Coronary artery (tissue), 2 donors: ENCODE measurements around the gene TRIML2.

ENCODE experiments used
- DNase-seq: peaks from one replicate; pipeline ENCODE4 v3.0.0-alpha.2; 2017; ENCODE audit warnings: low spot score
- H3K27ac ChIP-seq, 2 donors: fragments of 200-600 bp; sonication (generic); one replicate each; pipeline ENCODE4 v1.5.1; 2016 to 2019
- H3K4me3 ChIP-seq: fragments of 200-600 bp; sonication (generic); 2 replicates; pipeline ENCODE4 v1.5.1; 2016; ENCODE audit warnings: mild to moderate bottlenecking, moderate library complexity
- CTCF ChIP-seq: fragments of 200-600 bp; sonication (generic); IDR thresholded peaks from one replicate; pipeline ENCODE4 v1.5.1; 2019; ENCODE audit warnings: antibody characterized with exemption

Gene TRIML2

DNA sequence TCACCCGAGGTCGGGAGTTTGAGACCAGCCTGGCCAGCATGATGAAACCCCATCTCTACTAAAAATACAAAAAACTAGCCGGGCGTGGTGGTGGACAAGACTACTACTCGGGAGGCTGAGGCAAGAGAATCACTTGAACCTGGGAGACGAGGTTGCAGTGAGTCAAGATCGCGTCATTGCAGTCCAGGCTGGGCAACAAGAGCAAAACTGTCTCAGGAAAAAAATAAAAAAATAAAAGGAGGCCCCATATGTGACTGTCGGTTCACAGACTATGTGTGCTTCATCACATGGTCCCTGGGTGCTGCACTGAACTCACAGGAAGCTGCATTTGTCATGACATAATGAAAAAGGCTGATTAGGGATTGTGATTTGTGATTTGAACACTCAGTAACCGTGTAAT, 36.2 kb upstream of the TRIML2 start:
- no peak for DNase-seq
- Histone ChIP-seq H3K4me3 (no peak overlapping the region), H3K27ac (no peak overlapping the region)
- TF ChIP-seq CTCF: no peak

- Histone ChIP-seq H3K4me3 (no peak overlapping the region), H3K27ac (no peak overlapping the region)
- no peak for DNase-seq
- TF ChIP-seq CTCF: no peak
Observed at GRCh38 chr4:188143731-188144130, 34.3 kb upstream of the TRIML2 start.

GRCh38 chr4:188139671-188140070, 30.3 kb upstream of the TRIML2 start:
- DNase-seq: no peak
- no peak overlapping the region for H3K27ac ChIP-seq
- no peak overlapping the region for H3K4me3 ChIP-seq
- TF ChIP-seq CTCF: no peak

DNA sequence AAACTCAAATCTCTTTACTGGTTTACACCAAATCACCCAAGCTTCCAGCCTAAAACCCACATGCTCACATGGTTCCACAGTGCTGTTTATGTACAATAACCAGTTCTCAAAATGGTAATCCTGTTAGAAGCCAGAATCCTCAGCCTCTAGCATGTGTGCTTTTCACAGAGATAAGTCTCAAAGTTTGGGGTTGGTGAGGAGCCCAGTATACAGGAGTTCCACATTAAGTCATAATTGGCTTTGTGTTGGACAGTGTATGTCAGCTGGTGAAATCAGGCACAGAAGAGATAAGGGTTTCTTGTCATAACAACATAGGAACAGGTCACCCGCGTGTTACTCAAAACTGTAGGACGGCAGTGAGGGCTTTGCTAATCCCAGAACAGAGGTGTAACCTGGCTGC, 29.7 kb upstream of the TRIML2 start, which contains the start of gene TRIML1:
TSS of gene TRIML1 (plus strand) at position 301 of the 400 bp plus-strand sequence. CDS start 118 bp downstream, outside the sequence.
- Histone ChIP-seq H3K27ac (no peak within 1 kb of the TSS), H3K4me3 (no peak within 1 kb of the TSS)
- no peak for TF ChIP-seq CTCF
- DNase-seq: no peak

DNA sequence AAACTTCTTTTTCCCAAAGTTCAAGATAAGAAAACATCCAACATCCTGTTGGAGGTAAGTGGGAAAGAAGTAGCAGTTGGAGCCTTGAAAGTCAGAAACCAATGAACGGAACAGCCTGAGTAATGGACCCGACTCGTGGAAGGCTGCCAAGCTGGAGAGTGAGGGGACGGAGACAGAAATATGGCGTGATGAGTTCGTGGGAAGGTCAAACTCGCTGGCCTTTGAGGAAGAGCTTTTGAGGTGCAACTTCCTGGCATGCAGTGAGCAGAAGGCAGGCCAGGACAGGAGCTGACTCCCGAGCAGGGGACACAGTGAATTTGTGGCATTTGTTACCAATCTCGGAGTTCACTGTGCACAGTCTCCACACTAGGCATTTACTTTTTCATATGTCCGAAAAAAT, 28.8 kb upstream of the TRIML2 start:
- no peak for TF ChIP-seq CTCF
- H3K27ac ChIP-seq: no peak overlapping the region
- H3K4me3 ChIP-seq: no peak overlapping the region
- DNase-seq: no peak

- TF ChIP-seq CTCF: no peak
- DNase-seq: no peak
Observed at GRCh38 chr4:188132232-188132631, 22.8 kb upstream of the TRIML2 start.

GRCh38 chr4:188130355-188130754, 21.0 kb upstream of the TRIML2 start:
- H3K27ac ChIP-seq: no peak overlapping the region
- no peak for TF ChIP-seq CTCF
- no peak for DNase-seq
- no peak overlapping the region for H3K4me3 ChIP-seq

More at GRCh38 chr4:188132232-188132631, 22.8 kb upstream of the TRIML2 start:
- Histone ChIP-seq H3K4me3 (no peak overlapping the region), H3K27ac (no peak overlapping the region)
